ENCODE results near the gene MAP3K5. TPM values are rescaled to one million over a fixed set of nuclear protein-coding genes. Genes with fewer than 3 reads are reported as not detected.

The MAP3K5 gene
- total and polyA plus RNA-seq, 9 of the 15 experiments (the other 6 are each of a cell fraction or from before 2014, with no cell fraction given) = 2.2 to 13.0 (median 9.9) TPM

DNA sequence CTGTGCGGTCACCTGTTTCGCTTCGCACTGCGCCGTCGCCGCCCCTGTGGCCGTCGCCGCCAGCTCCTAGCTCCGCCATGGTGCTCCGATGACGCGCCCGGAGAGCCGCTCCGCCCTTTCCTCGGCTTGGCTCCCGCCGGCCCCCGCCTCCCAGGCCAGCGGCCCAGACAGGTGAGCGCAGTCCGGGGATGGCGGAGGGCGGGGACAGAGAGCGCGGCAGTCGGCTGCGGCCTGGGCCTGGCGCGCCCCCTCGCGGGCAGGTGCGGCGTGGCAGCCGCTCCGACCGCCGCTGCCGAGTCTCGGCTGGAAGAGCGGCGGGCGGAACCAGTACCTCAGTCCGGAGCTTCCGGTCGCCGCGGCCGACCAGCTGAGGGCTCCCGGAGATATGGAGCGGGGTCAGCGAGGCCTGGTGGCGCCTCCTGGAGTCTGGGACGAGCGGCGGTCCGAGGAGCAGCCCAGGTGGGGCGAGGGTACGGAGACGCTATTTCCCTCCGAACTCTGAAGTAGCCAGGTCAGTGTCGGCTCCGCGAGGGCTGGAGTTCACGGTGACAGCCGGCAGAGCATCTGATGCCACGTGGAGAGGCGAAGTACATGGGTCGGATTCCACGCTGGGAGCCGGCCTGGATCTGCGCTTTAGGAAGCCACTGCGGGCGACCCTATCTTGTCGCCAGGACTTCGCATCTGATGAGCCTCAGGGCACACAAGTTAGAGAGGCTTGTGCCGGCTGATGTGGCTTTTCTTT lies 241.8 kb downstream of the MAP3K5 start, which contains the start of gene MAP7 (continued):
- TF ChIP-seq, protein P1, sequence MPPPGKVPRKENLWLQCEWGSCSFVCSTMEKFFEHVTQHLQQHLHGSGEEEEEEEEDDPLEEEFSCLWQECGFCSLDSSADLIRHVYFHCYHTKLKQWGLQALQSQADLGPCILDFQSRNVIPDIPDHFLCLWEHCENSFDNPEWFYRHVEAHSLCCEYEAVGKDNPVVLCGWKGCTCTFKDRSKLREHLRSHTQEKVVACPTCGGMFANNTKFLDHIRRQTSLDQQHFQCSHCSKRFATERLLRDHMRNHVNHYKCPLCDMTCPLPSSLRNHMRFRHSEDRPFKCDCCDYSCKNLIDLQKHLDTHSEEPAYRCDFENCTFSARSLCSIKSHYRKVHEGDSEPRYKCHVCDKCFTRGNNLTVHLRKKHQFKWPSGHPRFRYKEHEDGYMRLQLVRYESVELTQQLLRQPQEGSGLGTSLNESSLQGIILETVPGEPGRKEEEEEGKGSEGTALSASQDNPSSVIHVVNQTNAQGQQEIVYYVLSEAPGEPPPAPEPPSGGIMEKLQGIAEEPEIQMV (tag; conservative IDR thresholded peaks at IDR 0.05; ENCODE audit: low read depth) = peak; percentile 56; the same call in 1 of the 2 replicates
- TF ChIP-seq, protein P2, sequence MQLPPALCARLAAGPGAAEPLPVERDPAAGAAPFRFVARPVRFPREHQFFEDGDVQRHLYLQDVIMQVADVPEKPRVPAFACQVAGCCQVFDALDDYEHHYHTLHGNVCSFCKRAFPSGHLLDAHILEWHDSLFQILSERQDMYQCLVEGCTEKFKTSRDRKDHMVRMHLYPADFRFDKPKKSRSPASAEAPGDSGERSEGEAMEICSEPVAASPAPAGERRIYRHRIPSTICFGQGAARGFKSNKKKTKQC (CRISPR knock-in tag; IDR thresholded peaks at IDR 0.05) = 0 out of 2 replicates have a peak, but pooled peaks have one; percentile 51
- TF ChIP-seq ZNF324 (CRISPR knock-in tag; IDR thresholded peaks at IDR 0.05) = no peak
- TF ChIP-seq POLR3G (IDR thresholded peaks at IDR 0.05; ENCODE audit: extremely low read depth, insufficient read length, insufficient replicate concordance) = no peak
- TF ChIP-seq, protein P3, sequence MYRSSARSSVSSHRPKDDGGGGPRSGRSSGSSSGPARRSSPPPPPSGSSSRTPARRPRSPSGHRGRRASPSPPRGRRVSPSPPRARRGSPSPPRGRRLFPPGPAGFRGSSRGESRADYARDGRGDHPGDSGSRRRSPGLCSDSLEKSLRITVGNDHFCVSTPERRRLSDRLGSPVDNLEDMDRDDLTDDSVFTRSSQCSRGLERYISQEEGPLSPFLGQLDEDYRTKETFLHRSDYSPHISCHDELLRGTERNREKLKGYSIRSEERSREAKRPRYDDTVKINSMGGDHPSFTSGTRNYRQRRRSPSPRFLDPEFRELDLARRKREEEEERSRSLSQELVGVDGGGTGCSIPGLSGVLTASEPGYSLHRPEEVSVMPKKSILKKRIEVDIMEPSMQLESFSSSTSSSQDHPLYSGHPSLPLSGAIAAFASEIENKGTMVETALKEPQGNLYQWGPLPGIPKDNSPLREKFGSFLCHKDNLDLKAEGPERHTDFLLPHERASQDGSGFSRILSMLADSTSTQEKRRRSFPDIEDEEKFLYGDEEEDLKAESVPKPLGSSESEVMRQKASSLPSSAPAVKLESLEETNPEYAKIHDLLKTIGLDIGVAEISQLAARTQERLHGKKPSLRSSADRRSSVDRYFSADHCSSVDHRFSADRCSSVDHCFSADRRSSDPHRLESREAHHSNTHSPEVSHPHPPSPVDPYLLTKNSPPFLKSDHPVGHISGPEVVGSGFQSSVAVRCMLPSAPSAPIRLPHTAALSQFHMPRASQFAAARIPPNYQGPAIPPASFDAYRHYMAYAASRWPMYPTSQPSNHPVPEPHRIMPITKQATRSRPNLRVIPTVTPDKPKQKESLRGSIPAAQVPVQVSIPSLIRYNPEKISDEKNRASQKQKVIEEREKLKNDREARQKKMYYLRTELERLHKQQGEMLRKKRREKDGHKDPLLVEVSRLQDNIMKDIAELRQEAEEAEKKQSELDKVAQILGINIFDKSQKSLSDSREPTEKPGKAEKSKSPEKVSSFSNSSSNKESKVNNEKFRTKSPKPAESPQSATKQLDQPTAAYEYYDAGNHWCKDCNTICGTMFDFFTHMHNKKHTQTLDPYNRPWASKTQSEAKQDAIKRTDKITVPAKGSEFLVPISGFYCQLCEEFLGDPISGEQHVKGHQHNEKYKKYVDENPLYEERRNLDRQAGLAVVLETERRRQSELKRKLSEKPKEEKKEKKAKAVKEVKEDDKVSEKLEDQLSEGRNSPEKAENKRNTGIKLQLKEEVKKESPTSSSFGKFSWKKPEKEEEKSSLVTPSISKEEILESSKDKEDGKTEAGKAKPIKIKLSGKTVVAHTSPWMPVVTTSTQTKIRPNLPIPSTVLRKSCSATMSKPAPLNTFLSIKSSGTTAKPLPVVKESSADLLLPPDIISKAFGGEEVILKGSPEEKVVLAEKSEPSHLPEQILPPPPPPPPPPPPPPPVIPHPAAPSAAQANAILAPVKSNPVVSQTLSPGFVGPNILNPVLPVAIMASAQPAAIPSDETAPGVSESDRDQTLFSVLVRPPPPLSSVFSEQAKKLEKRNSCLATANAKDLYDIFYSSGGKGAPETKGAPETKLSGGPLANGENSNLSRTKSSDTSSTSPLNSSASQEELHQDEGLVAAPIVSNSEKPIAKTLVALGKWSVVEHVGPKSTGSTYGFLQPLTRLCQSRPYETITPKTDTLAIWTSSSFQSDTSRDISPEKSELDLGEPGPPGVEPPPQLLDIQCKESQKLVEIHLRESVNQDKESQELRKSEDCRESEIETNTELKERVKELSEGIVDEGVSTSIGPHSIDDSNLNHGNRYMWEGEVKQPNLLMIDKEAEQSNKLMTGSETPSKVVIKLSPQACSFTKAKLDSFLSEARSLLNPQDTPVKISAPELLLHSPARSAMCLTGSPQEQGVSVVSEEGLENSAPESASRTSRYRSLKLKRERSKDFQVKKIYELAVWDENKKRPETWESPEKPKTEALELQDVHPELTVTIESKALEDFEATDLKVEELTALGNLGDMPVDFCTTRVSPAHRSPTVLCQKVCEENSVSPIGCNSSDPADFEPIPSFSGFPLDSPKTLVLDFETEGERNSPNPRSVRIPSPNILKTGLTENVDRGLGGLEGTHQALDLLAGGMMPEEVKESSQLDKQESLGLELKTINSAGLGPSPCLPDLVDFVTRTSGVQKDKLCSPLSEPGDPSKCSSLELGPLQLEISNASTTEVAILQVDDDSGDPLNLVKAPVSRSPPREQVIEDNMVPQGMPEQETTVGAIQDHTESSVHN (IDR thresholded peaks at IDR 0.05; ENCODE audit: borderline replicate concordance in 1 of 2, low read depth in 1 of 2) = no peak
- TF ChIP-seq TRIM24 (IDR thresholded peaks at IDR 0.05) = no peak
- no peak for TF ChIP-seq ADNP (tag; IDR thresholded peaks at IDR 0.05)
- no peak for TF ChIP-seq PHF21A (IDR thresholded peaks at IDR 0.05; ENCODE audit: borderline replicate concordance, low read depth)
- peak in 2 of 3 experiments; percentile 40 to 83 for TF ChIP-seq YY1 (IDR thresholded peaks at IDR 0.05; ENCODE audit: borderline replicate concordance in 1 of 3, control insufficient read depth in 1 of 3, extremely low read depth in 1 of 3, insufficient read depth in 3 of 3, insufficient read length in 1 of 3, insufficient replicate concordance in 2 of 3, low read depth in 1 of 3, low read length in 2 of 3)
- TF ChIP-seq, protein P4, sequence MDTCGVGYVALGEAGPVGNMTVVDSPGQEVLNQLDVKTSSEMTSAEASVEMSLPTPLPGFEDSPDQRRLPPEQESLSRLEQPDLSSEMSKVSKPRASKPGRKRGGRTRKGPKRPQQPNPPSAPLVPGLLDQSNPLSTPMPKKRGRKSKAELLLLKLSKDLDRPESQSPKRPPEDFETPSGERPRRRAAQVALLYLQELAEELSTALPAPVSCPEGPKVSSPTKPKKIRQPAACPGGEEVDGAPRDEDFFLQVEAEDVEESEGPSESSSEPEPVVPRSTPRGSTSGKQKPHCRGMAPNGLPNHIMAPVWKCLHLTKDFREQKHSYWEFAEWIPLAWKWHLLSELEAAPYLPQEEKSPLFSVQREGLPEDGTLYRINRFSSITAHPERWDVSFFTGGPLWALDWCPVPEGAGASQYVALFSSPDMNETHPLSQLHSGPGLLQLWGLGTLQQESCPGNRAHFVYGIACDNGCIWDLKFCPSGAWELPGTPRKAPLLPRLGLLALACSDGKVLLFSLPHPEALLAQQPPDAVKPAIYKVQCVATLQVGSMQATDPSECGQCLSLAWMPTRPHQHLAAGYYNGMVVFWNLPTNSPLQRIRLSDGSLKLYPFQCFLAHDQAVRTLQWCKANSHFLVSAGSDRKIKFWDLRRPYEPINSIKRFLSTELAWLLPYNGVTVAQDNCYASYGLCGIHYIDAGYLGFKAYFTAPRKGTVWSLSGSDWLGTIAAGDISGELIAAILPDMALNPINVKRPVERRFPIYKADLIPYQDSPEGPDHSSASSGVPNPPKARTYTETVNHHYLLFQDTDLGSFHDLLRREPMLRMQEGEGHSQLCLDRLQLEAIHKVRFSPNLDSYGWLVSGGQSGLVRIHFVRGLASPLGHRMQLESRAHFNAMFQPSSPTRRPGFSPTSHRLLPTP (IDR thresholded peaks at IDR 0.05; ENCODE audit: borderline replicate concordance, extremely low read depth, insufficient read length) = no peak
- TF ChIP-seq ZNF77 (CRISPR knock-in tag; IDR thresholded peaks at IDR 0.05) = no peak
- TF ChIP-seq NR3C1 (CRISPR knock-in tag; IDR thresholded peaks at IDR 0.05) = 0 out of 2 replicates have a peak, but pooled peaks have one; percentile 20
